WTC11 (cell line): ENCODE data around the gene YAP1.

Source experiments
- ATF3 ChIP-seq: sonication (generic); formaldehyde crosslinking; conservative IDR thresholded peaks from 2 replicates; pipeline ENCODE4 v1.8.1; 2022; ENCODE audit warnings: mild to moderate bottlenecking, missing genetic modification reagents
- FOXP4 ChIP-seq: sonication (generic); formaldehyde crosslinking; IDR thresholded peaks from 2 replicates; pipeline ENCODE4 v1.8.0; 2022; ENCODE audit warnings: mild to moderate bottlenecking, missing genetic modification reagents
- NFYB ChIP-seq: sonication (generic); formaldehyde crosslinking; conservative IDR thresholded peaks from 2 replicates; pipeline ENCODE4 v1.8.0; 2022; ENCODE audit warnings: low read depth, missing genetic modification reagents
- PREB ChIP-seq: sonication (generic); formaldehyde crosslinking; IDR thresholded peaks from 2 replicates; pipeline ENCODE4 v1.8.1; 2022; ENCODE audit warnings: mild to moderate bottlenecking, missing genetic modification reagents, moderate library complexity, borderline replicate concordance
- TCF7 ChIP-seq: sonication (generic); formaldehyde crosslinking; IDR thresholded peaks from 2 replicates; pipeline ENCODE4 v1.8.0; 2022; ENCODE audit warnings: mild to moderate bottlenecking, low read depth, missing genetic modification reagents, moderate library complexity
- USF2 ChIP-seq: sonication (generic); formaldehyde crosslinking; IDR thresholded peaks from 2 replicates; pipeline ENCODE4 v1.8.1; 2023; ENCODE audit warnings: mild to moderate bottlenecking, missing genetic modification reagents, moderate library complexity

- TF ChIP-seq NFYB (CRISPR knock-in tag) (no peak), ATF3 (CRISPR knock-in tag) (no peak), TCF7 (CRISPR knock-in tag) (no peak), FOXP4 (no peak), PREB (CRISPR knock-in tag) (no peak), USF2 (CRISPR knock-in tag) (no peak)
Measured at GRCh38 chr11:102172127-102172848, 62.0 kb downstream of the YAP1 start.
